ENCODE measurements around the gene PCID2.

The PCID2 gene

GRCh38 chr13:113150550-113151365, 57.7 kb downstream of the PCID2 start:
- in situ Hi-C loops (cut with MboI; ENCODE audit: low sequenced_read_pairs) = no loop called here

DNA sequence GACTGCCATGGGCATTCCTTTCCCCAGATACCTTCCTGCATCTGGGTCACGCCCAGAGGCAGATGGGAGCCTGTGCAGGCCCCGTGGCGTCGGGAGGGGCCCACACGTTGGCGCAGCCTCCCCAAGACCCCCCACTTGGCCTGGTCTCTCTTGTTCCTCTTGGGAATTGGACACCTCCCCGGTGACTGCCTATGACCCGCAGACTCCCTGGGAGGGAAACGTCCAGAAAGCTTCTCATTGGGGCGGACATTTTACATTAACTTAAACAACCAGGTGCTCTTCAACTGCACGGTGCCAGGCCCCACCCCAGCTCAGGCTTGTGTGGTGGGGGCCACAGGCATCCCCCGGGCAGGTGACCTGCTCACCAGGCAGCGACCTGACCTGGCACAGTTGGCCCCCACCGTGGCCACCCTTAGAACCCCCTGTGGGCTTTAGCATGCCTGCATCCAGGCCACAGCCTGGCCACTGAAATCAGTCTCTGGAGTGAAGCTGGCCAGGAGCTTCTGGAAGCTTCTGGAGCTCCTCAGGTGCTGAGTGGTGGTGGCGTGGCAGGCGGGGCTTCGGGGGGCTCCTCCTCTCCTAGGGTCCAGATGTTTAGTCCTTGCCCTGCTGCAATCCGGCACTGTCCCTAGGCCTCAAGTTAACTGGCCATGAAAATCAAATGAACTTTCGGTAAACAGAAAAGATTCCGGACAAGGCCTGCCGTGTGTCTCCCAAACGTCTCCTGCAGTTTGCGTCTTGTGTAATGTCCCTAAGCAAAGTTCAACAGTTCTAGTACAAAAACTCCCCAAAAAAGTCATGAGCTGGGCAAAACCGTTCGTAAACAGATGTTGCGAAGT, 58.5 kb downstream of the PCID2 start:
- in situ Hi-C loops (cut with MboI; ENCODE audit: low sequenced_read_pairs) = no loop called here

DNA sequence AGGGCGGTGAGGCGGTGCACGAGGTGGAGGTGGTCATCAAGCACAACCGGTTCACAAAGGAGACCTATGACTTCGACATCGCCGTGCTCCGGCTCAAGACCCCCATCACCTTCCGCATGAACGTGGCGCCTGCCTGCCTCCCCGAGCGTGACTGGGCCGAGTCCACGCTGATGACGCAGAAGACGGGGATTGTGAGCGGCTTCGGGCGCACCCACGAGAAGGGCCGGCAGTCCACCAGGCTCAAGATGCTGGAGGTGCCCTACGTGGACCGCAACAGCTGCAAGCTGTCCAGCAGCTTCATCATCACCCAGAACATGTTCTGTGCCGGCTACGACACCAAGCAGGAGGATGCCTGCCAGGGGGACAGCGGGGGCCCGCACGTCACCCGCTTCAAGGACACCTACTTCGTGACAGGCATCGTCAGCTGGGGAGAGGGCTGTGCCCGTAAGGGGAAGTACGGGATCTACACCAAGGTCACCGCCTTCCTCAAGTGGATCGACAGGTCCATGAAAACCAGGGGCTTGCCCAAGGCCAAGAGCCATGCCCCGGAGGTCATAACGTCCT, 59.4 kb downstream of the PCID2 start:
- in situ Hi-C loops (cut with MboI; ENCODE audit: low sequenced_read_pairs) = no loop called here

GRCh38 chr13:113148407-113148806, 60.1 kb downstream of the PCID2 start:
- in situ Hi-C loops (cut with MboI; ENCODE audit: low sequenced_read_pairs) = no loop called here

DNA sequence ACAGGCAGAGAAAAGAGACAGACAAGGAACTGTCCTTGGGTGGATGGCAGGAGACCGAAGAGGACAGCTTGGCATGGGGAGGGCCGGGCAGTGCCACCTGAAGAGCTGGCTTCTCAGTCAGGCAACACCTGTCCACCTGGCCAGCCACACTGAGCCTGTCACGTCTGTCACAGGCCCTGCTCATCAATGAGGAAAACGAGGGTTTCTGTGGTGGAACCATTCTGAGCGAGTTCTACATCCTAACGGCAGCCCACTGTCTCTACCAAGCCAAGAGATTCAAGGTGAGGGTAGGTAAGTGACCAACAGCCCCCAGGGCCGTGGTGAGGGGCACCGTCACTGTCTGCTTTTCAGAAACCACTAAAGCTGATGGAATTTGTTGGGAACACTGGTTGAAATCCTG, 61.3 kb downstream of the PCID2 start:
- in situ Hi-C loops (cut with MboI; ENCODE audit: low sequenced_read_pairs) = no loop called here

GRCh38 chr13:113146750-113147149, 61.7 kb downstream of the PCID2 start:
- in situ Hi-C loops (cut with MboI; ENCODE audit: low sequenced_read_pairs) = no loop called here

DNA sequence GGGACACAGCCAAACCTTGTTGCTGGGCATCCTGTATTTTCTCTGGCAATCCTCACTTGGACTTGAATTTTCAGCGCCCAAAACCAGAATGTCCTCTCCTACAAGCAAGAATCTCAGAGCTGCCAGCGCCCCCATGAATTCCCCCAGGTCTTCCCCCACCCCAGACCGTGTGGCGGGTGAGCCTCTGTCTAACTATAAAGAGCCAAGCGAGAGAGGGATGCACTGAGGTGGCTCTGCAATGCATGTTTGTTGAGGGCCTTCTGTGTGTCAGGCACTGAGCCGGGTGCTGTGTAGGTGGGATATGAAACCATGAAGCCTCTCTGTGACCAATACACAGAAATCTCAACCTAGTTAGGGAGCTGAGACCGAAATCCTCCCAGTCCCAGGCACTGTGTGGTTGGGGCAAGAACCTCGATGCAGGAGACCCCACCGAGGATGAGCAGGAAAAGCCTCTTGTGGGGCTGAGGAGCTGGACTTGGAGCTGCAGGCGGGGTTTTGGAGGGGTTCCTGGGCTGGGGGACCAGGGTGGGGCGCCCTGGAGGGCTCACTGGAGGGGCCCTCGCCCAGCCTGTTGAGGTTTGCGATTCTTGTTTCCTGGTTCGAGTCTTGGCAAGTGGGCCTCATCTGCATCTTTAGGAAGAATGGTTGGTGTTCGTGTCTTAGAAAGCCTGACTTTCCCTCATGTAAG, 62.4 kb downstream of the PCID2 start:
- in situ Hi-C loops (cut with MboI; ENCODE audit: low sequenced_read_pairs) = no loop called here

DNA sequence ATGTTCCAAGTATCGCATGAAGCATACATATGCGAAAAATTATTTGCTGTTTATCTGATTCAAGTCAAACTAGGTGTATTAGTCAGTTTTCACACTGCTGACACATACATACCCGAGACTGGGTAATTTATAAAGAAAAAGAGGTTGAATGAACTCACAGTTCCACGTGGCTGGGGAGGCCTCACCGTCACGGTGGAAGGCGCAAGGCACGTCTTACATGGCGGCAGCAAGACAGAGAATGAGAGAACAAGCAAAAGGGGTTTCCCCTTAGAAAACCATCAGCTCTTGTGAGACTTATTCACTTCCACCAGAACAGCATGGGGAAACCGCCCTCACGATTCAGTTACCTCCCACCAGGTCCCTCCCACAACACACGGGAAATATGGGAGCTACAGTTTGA, 63.0 kb downstream of the PCID2 start:
- in situ Hi-C loops (cut with MboI; ENCODE audit: low sequenced_read_pairs) = no loop called here

DNA sequence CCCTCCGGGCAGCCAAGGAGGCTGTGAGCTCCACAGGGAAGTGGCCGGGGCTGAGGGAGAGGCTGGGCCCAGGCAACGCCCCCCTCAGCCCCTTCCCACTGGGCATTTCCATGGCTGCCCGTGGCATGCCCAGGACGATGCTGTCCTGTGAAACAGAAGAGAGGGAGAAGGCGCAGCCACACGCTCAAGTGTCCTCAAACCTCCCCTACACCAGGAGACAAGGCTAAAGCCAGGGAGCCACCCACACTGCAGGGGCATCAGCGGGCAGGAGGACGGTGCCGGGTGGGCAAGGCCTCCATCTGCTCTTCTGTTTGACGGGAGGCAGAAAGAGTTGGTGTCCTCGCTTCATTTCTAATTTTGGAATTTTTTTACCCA, 64.2 kb downstream of the PCID2 start:
- in situ Hi-C loops (cut with MboI; ENCODE audit: low sequenced_read_pairs) = no loop called here

GRCh38 chr13:113143466-113144254, 64.8 kb downstream of the PCID2 start:
- in situ Hi-C loops (cut with MboI; ENCODE audit: low sequenced_read_pairs) = no loop called here

DNA sequence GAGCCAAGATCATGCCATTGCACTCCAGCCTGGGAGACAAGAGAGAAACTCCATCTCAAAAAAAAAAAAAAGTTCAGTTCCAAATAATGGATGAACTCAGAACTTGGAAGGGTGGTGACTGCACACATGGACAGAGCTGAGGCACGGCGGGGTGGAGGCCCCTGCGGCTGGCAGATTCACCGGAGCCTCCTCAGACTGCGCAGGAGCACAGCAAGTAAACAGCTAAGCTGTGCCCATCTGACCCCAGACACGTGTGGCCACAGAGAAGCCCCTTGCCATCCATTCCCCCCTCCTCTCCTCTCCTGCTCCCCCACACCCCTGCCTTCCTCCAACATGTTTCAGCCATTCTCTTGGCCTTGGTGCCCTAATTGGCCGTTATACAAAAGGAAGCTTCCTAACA, 65.6 kb downstream of the PCID2 start:
- in situ Hi-C loops (cut with MboI; ENCODE audit: low sequenced_read_pairs) = no loop called here

DNA sequence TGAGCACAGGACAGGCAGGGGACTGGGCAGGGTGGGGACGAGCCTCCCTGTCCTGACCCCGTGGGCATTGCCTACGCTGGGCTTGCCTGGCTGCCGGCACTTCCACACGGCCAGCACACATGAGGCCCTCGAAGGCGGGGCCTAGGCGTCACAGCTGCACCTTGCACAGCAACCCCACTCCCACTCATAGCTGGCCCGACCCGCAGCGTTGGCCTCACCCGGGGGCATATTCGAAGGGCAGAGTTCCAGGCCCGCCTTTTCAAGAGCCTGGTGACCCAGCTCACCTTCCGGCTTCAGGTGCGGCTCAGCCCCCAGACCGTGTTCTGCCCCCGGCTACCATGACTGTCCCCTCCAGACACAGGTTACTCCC, 66.9 kb downstream of the PCID2 start:
- in situ Hi-C loops (cut with MboI; ENCODE audit: low sequenced_read_pairs) = no loop called here

- in situ Hi-C loops (cut with MboI; ENCODE audit: low sequenced_read_pairs) = no loop called here
Measured at GRCh38 chr13:113140677-113141600, 67.5 kb downstream of the PCID2 start.

DNA sequence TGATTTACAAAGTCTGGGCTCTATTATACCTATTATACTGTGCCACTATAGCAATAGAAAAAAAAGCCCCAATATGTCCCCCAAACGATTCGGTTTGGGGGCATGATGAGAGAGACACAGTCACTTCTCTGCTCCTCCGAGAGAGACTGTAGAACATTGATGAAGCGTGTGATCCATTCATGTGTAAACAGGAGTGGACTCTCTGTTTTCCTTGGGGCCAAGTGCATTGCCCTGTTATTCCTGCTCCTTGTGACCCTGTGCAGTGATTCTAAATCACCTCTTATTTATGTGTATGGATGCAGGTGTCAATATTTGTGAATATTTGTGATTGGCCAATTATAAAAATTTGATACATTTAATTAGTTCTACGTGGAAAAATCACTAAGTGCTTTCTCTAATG, 68.9 kb downstream of the PCID2 start:
- in situ Hi-C loops (cut with MboI; ENCODE audit: low sequenced_read_pairs) = no loop called here

DNA sequence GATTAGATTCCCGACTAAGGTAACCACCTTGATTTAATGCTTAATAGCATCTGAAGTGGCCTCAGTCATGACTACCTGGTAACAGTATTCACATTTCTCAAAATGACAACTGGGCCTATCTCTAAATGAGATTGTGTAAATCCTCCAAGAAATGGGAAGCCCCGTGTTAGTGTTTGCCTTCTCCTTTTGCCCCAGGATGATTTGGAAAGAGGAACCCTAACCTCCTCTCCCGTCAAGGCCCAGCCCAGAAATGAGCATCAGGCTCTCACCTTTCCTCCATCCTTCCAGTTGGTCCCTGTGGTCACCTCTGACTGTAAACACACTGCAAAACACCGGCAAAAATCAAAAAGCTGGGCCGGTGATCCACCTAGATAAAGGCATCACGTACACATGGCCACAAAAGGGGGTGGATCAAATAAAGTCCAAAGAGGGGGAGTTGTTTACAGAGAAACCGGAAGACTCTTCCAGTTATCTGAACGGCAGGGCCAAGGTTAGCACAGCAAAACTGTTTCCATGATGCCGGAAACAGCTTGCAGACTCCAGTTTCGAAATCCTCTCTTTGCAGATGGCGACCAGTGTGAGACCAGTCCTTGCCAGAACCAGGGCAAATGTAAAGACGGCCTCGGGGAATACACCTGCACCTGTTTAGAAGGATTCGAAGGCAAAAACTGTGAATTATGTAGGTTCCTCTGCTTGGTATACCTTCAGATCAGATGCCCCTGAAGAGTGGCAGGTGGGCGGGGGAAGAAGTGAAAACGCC, 69.5 kb downstream of the PCID2 start:
- in situ Hi-C loops (cut with MboI; ENCODE audit: low sequenced_read_pairs) = no loop called here

DNA sequence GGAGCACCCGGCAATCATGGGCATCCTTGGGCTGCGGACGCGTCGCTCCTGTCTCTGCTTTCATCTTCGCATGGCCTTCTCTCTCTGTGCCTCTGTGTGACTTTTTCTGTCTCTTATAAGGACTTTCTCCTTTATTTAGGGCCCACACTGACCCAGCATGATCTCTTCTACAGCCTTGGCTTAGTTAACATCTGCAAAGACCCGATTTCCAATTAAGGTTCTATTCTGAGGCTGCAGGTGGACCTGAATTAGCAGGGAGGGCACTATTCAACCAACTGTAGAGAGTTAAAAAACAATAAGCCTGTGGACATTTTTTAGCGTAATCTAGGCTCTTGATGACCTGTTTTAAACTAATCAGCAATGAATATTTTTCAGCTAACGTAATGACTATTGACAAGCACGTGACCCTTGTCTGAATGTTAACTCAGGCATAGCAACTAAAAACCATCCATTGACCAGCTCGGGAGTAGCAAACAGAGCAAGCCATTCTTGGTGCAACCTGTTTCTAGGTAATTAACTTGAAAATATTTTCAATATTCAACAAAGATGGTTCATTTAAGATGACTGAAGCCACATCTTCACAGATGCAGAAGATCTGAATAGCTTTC, 70.7 kb downstream of the PCID2 start:
- in situ Hi-C loops (cut with MboI; ENCODE audit: low sequenced_read_pairs) = no loop called here

DNA sequence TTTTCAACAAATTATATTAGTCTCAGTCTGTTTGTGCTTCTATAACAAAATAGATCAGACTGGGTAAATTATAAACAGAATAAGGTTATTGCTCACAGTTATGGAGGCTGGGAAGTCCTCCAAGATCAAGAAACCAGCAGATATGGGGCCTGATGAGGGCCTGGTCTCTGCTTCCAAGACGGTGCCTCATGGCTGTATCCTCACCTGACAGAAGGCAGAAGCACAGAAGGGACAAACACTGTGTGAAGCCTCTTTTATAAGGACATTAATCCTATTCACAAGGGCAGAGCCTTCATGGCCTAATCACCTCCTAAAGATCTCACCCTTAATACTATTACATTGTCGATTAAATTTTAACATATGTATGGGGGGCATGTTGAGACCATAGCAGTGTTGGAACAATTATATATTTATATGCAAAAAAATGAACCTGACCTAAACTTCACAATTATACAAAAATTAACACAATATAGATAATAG, 73.1 kb downstream of the PCID2 start:
- in situ Hi-C loops (cut with MboI; ENCODE audit: low sequenced_read_pairs) = no loop called here
